GM19463 (cell line): ENCODE data around the gene MEIS3.

ENCODE experiments used
- ATAC-seq: cut with Tn5 transposase; IDR thresholded peaks from one replicate; pipeline ENCODE4 v1.9.1; 2021; ENCODE audit warnings: mild to moderate bottlenecking, moderate library complexity; ENCODE audit not compliant: unreplicated experiment

The MEIS3 gene

DNA sequence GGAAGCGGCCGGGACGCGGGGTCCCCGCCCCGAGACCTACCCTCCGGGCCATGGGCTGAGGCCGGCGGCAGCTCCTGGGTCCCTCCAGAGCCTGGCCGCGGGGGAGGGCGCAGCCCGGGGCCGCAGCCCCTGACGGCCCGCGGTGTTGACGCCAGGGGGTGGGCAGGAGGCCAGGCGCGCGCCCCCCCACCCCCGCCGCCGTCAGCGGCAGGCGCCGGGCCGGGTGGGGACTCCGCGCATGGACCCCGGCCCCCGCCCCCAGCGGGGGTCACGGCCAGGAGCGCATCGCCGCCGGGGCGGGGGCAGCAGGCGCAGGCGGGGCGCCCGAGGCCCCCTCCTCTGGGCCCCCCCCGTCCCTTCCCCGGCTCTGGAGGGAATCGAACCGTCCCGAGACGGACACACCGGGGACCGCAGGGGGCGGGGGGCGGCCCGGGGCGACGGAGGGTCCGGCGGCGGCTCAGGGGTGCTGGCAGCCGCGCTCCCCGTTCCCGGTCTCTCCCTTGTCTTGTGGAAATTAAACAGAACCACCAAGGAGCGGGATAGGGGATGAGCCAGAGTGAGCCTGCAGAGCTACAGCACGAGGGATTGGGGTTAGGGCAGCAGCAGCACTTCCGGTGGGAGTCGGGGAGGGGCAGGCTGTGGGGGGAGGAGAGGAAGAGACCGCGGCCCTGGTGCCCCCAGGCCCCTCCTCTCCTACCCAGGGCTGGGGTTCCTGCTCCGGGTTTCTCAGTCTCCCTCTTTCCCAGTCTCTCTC, at the start of gene MEIS3:
Gene MEIS3, minus strand, starts transcription at position 498 of the 754 bp plus-strand sequence. Its CDS starts 446 bp downstream, at position 52.
- ATAC-seq: no peak

DNA sequence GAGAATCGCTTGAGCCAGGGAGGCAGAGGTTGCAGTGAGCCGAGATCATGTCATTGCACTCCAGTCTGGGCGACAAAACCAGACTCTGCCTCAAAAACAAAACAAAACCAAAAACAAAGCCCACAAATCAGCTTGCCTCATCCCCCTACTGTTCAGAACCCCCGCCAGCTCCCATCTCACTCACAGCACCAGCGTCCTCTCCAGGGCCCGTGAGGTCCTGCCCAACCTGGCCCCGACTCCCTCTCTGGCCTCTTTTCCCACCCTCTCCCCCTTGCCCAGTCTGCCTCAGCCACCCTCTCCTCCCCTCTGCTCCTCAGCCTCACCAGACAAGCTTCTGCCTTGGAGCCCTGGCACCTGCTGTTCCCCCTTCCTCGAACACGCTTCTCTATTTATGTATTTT, 48.6 kb upstream of the MEIS3 start:
- ATAC-seq: no peak

DNA sequence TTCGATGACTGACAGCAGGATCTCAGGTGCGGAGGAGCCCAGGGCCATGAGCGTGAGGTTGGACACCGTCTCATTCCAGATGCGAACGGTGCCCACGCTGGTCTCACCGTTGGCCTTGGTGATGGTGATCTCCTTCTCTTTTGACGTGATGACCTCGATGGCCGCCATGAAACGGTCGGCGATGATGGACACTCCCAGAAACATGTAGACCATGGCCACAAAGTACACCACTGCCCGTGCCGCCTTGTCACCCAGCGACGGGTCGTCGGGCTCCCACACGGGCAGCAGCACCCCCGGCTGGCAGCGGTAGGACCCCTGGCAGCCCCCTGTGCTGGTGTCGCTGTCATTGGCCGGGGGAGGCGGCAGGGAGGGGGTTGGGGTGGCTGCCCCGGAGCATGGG, 46.6 kb upstream of the MEIS3 start:
- ATAC-seq: no peak

DNA sequence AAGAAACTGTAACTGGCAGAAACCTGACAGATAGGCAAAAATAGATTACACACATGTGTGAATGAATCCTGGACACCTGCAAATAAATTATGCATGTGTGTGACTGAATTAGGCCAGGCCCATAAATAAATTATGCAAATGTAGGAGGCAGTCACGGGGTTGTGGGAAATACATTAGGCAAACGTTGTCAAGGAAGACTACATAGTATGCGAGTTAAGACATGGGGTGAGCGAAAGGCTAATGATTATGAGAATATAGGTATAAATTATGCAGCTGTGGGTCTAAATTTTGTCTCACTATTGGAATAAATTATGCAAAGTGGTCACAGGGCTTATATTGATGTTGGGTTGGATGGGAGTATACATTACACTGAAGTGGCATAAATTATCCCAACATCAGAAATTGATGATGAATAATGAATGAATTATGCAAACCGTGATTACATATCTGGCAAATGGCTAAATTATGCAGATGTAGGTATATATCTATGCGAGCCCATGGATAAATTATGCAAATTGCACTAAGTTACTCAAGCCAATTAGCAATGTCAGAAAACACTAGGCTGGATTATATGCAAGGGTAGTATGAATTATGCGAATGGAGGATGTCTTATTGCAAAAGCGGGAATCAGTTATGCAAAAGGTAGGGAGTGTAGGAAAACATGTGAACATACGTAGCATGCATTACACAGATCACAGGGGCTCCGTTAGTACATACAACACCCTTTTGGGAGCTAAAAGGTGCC, 45.5 kb upstream of the MEIS3 start:
- ATAC-seq: no peak

DNA sequence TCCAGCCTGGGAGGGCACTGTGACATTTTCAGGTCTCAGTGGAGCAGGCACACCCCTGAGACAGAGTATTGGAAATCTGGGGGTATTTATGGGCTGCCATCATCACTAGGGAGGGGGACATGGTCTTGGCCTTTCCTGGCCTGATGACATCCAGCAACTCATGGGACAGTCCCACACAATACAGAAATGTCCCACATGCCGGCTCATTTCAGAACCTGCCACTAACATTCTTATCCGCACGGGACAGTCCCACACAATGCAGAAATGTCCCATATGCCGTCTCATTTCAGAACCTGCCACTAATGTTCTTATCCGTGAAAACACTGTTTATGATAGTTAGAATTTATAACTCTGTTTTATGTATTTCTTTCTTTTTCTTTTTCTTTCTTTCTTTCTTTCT, 42.5 kb upstream of the MEIS3 start:
- ATAC-seq: no peak

DNA sequence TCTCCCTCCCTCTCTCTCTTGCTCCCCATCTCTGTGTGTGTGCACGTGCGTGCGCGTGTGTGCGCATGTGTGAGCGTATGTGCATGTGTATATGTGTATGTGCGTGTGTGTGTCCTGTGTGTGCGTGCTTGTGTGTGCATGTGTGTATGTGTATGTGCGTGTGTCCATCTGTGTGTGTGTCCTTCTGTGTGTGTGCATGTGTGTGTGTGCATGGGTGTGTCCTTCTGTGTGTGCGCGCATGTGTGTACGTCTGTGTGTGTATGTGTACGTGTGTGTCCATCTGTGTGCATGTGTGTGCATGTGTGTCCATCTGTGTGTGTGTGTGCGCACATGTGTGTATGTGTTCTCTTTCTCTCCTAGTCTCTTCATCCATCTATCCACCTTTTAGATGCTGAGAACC, 40.1 kb upstream of the MEIS3 start:
- ATAC-seq: no peak

DNA sequence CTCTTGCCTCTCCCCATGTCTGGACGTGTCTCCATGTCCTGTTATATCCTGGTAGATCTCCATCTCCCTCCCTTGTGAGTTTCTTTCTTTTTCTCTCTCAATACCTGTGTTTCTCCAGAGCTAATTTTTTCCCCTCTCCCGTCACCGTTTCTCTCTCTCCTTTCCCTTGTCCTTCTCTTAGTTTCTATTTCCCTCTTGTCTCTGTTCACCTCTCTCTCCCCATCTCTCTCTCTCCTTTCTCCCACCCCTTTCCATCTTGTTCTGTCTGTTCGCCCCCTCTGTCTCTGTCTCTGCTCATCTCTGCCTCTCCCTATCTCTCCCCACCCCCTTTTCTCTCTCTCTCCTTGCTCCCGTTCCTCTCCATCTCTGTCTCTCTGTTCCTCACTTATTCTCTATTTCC, 39.3 kb upstream of the MEIS3 start:
- no peak for ATAC-seq

DNA sequence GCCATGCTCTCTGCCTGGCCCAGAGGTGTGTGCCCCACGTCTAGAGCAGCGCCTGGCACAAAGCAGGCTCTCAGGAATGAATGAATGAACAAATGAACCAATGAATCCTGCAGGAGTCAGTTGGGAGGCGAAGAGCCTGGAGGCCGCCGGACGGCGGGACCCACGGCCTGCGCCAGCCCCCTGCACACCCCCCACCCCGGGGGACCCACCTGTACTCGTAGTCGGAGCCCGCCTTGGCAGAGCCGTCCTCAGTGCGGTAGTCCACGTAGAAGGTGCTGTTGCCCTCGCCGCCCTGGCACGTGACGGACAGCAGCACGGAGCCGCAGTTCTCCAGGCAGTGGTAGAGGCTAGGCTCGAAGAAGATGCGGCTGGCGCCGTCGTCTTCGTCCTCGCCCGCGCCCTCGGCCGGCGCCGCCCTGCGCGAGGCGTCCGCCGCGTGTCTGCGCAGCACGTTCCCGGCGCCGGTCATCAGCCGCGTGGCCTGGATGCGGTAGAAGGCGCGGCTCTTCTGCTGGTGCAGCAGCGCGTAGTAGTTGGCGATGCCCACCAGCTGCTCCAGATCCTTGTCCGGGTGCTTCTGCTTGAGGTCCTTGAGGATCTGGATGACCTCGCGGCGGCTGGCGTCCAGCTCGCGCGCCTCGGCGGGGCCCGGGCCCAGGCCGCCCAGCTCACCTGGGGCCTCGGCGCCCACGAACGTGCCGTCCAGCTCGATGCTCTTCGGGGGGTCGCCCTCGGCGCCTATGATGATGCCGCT, 37.6 kb upstream of the MEIS3 start:
- no peak for ATAC-seq

DNA sequence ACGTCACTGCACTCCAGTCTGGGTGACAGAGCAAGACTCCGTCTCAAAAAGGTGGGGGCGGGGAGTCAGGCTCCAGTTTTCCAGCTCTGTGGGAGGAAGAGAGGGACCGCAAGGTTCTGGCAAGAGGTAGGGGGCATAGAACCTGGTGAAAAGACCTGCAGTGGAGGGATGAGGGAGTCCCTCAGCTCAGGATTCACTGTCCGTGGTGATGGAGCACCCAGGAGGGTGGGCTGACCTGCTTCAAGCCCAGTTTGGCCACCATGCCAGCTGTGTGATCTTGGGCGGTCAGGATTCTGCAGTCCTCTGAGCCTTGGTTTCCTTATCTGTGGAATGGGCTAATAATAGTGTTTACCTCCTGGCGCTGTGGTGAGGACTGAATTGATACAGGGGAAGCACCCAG, 31.2 kb upstream of the MEIS3 start:
- ATAC-seq: no peak

DNA sequence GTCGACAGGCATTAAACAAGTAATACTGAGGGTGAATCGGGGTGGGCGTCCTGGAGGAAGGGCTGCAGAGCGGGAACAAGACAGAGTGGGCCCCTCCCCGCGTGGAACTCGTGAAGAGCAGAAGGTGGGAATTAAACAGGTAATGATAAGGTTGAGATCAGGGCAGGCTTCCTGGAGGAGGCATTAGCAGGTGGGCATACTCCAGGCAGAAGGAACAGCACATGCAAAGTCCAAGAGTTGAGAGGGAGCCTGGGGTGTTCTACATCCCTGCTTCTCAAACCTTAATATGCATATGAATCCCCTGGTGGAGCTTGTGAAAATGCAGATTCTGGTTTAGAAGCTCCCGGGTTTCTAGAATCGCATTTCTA, 29.0 kb upstream of the MEIS3 start:
- ATAC-seq: no peak

DNA sequence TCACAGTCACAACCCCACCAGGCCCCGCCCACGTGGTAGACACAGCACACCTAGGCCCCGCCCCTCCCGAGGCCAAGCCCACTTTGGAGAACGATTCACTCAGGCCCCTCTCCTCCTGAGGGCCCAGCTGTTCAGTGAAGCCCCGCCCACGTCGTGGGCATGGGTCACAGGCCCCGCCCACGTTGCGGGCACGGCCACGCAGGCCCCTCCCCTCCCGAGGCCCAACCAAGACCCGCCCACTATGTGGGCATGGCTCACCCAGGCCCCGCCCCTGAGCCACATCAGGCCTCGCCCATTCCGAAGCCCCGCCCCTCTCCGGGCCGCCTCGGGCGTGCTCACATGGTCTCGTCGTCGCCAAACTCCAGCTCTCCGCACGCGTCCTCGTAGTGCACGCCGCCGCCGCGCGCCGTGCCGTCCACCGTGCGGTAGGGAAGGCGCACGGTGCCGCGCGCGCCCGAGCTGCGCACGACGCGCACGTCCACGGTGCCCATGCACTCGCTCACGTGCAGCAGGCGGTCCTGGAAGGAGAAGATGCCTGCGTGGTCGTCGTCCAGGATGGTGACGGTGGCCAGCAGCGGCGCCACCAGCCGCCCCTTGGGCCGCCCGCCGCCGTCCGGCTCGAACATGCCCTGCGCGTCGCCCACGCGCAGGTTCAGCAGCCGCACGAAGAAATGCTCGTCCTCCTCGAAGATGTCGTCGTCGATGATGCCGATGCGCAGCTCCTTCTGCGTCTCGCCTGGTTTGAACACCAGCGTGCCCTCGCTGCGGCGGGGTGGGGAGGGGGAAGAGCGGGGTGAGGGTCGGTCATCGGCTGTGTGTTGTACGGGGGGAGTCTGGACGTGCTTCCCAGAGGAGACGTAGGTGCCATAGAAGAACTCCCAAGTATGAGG, 28.4 kb upstream of the MEIS3 start:
- ATAC-seq: no peak

DNA sequence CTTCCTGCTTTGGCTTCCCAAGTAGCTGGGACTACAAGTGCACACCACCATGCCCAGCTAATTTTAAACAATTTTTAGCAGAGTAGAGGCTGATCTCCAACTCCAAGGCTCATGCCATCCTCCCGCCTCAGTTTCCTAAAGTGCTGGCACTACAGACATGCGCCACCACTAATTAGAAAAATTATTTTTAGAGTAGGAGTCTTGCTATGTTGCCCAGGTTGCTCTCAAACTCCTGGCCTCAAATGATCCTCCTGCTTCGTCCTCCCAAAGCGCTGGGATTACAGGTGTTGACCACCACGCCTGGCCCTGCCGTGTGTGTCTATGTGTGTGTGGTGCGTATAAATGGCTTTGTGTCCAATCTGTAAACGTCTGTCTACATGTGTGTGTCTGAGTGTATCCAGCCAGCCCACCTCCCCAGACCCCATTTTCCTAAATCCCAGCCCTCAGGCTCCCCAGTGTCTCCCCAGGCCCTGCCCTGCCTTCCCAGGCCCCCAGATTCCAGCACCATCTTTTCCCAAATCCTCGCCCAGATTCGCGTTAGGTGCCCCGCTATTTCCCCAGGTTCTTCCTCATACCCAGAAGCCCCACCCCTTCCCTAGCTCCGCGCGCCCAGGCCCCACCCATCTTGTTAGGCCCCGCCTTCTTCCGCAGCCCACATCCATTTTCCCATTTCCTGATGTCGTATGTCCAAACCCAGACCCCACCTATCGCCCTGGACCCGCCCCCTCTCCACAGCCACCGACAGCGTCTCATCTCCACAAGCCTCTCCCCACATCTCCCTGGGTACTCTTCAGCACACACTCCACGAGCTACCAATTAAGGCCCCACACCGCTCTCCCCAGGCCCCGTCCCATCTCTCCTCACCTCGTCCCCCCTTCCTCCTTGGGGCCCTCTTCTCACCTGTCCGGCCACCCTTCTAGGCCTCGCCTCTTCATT, 27.5 kb upstream of the MEIS3 start:
- no peak for ATAC-seq

DNA sequence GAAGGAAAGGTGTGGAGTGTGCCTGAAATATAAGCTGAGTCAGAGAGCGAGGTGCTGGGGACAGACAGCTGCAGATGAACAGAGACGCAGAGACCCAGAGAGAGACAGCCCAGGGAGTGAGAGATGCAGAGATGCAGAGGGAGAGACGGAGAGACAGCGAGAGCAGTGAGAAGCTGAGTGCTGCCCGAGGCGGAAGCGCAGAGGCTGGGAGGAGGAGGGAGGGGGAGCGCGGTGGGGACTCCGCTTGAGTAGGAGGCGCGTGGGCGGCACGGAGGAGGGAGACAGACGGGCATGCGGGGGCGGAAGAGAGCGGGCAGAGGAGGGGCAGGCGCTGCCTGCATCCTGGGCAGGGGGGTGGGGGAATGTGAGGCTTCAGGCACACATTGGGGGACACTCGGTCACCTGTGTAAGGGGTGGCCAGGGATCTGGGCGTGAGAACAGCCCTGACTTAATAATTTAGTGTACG, 26.6 kb upstream of the MEIS3 start:
- ATAC-seq: no peak

DNA sequence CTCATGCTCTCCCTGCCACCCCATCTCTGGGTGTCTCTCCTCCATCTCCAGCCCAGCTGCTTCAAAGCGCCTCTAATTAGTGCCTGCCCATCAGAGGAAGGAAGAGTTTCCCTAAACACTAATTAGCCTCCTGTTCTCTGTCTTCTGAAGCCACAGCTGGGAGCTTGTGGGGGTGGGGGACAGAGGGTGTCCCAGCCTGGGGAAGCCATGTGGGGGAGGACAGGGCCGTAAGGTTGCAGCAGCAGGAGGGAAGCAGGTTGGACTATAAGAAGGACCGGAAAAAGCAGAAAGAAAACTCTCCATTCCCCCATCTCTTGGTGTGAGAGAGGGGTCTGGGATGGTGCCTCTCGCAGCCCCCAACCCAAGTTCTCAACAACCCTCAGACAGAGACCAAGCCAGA, 26.2 kb upstream of the MEIS3 start:
- no peak for ATAC-seq

DNA sequence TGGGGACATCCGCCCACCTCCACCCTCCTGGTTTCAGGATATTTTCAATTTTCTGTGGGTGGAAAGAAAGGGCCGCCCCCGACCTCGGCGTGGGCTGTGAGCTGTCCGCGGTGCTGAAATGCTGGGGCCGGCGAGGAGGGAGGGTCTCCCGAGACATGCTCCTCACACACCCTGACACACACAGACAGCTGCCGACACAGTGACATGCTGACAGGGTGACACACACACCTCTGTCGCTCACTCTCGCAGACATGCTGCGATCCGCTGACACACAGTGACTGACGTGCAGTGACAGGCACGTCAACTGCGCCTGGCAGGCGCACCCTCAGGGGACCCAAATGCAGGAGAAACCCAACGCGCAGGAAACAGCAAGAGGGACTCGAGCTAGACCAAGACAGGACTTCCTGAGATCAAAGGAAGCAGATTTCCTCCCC, 25.1 kb upstream of the MEIS3 start:
- no peak for ATAC-seq

DNA sequence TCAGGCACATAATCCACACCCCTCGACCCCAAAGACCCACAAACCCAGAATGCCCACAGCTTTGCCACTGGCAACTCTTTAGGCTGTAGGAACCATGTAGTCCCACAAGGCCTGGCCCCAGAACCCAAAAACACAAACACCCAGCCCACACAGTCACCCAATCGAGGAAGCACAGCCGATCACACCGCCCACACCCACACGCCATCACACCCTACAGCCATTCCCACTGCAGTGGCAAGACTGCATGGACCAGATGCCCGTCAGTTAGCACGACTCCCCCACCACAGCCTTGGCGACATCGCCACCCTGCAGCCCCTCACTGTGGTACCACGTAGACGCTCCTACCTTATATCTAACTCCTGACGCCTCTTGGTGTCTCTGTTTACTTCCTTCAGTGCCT, 24.0 kb upstream of the MEIS3 start:
- ATAC-seq: no peak

DNA sequence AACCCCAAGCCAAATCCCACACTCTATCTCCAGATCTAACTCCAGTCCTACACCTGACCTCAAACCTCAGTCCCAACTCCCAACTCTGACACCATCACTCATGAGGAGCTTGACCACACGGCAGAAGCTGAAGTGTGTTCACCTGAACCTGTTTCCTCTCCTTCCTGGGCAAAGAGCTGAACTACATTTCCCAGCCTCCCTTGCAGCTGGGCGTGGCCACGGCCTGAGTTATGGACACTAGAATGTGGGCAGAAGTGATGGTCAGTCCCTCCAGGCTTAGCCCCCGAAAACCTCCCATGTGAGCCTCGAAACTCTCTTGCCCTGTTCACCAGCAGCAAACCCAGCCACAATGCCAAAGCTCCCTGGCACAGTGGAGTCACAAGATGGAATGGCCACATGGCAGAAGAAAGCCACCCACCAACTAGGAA, 19.5 kb upstream of the MEIS3 start:
- no peak for ATAC-seq

DNA sequence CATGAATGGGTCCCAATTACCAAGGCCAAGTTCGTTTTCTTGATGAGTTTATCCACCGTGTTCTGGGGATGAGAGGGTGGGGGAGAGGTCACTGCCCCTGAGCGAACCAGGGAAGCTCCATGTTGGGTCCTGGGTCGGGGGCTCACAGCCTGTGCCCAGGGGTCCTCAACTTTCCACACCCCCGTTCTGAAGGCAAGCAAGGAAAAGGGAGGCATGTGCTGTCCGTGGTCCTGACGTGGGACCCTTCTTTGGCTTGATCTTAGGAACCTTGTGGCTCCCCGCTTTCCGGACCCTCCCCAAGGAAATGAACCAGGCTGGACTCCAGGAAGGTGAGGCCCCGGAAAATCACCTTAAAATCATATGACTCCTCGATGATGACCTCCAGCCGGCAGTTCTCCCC, 18.2 kb upstream of the MEIS3 start:
- no peak for ATAC-seq

DNA sequence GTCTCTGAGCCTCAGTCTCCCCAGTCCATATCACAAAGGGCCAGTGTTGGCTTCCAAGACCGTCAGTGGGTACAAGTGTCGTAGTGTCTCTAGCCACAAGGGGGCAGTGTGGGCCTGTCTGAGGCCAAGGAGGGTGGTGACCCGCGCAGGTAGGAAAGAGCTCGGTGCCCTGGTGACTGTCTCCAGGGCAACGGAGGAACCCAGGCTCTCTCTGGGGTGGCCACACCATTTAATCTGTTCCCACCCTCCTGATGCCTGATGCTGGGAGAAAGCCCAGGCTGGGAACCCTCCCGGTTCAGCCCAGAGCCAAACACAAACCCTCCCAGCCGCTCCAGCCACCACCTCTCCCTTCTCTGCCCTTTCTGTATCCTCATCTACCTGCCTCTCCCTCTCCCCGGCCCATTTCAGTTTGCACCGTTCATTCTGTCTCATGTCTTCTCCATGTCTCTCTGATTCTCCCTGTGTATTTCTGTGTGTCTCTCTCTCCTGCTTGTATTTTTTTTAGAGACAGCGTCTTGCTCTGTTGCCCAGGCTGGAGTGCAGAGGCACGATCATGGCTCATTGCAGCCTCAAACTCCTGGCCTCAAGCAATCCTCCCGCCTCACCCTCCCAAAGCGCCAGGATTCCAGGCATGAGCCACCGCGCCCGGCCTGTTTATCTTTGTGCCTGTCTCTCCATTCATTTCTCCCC, 17.5 kb upstream of the MEIS3 start:
- no peak for ATAC-seq
